Measurements from ENCODE around the gene ARHGAP22. TPM values are rescaled to one million over a fixed set of nuclear protein-coding genes. Genes with fewer than 3 reads are reported as not detected.

ARHGAP22 gene
- total and polyA plus RNA-seq, 2 donors (not counting 1 experiment from before 2014, with no cell fraction given) = 10.4 to 75.5 TPM

DNA sequence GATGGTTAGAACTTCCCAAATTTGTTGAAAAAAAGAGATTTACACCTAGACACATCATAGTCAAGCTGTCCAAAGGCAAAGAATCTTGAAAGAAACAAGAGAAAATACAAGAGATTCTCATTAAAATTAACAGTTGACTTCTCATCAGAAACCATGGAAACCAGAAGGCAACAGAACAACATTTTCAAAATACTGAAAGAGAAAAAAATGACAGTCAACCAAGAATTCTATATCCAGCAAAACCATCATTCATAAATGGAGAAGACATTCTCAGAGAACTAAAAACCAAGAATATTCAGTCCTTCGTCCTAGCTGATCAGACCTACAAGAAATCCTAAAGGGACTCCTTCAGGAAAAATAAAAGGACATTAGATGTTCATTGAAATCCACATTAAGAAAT is 90.6 kb downstream of the ARHGAP22 start:
- H2AFZ ChIP-seq (ENCODE audit: low read length) = no peak overlapping the region
- DNase-seq (ENCODE audit: low read depth in 2 of 2) = no peak
- no peak overlapping the region for H3K4me3 ChIP-seq (replicated peaks in 1 of 4; ENCODE audit: control extremely low read depth in 1 of 4, insufficient read depth in 1 of 4, low read depth in 3 of 4, low read length in 4 of 4)
- no peaks in the 10 kb centered on the region for H3K27me3 ChIP-seq (ENCODE audit: control insufficient read depth, insufficient read depth, low read length)
- H3K27ac ChIP-seq (ENCODE audit: insufficient read depth, low read length) = no peak overlapping the region
- no peak overlapping the region for H3K4me2 ChIP-seq (ENCODE audit: extremely low read depth, insufficient read depth, low read length)
- no peaks in the 10 kb centered on the region for H3K9me3 ChIP-seq (ENCODE audit: control insufficient read depth, insufficient read depth, low read depth, low read length)
- H3K79me2 ChIP-seq (ENCODE audit: control insufficient read depth, insufficient read depth, low read length) = peaks cover 93% of the 10 kb centered on the region
- H3K4me1 ChIP-seq (ENCODE audit: control insufficient read depth, extremely low read depth, insufficient read depth, low read length) = peaks cover 5% of the 10 kb centered on the region
- peaks cover 4% of the 10 kb centered on the region for H3K36me3 ChIP-seq (ENCODE audit: control insufficient read depth, insufficient read depth, low read length)
- TF ChIP-seq EZH2 (IDR thresholded peaks at IDR 0.05; ENCODE audit: low read length, missing control alignments) = no peak
- no peak for TF ChIP-seq CTCF (conservative IDR thresholded peaks at IDR 0.05 in 1 of 2, IDR thresholded peaks at IDR 0.05 in 1 of 2; ENCODE audit: low read depth in 1 of 2, low read length in 2 of 2)
- H3K9ac ChIP-seq (ENCODE audit: insufficient read depth, low read length) = no peak overlapping the region
- no peaks in the 10 kb centered on the region for H4K20me1 ChIP-seq (ENCODE audit: control insufficient read depth, extremely low read depth, insufficient read depth, low read length)

DNA sequence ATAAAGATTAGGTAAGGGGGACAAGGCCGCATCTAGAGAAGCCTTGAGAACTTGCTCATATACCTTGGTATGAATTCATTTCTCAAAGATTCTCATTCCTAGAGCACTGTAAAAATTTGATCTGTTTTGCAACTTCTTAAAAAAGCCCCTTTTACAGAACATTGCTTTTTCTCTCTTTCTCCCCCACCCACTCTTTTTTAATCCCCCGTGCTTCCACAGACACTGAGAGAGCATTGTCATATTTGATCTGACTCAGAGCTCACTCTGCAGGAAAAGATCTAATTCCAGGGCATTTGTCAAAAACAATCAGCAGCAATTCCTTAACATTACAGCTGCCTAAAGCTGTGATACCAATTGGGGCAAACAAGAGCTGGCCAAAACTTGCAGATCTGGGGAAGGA is 92.0 kb downstream of the ARHGAP22 start:
- H3K4me1 ChIP-seq (ENCODE audit: control insufficient read depth, extremely low read depth, insufficient read depth, low read length) = peaks cover 6% of the 10 kb centered on the region
- no peaks in the 10 kb centered on the region for H4K20me1 ChIP-seq (ENCODE audit: control insufficient read depth, extremely low read depth, insufficient read depth, low read length)
- H3K4me2 ChIP-seq (ENCODE audit: extremely low read depth, insufficient read depth, low read length) = no peak overlapping the region
- no peaks in the 10 kb centered on the region for H3K27me3 ChIP-seq (ENCODE audit: control insufficient read depth, insufficient read depth, low read length)
- H3K36me3 ChIP-seq (ENCODE audit: control insufficient read depth, insufficient read depth, low read length) = no peaks in the 10 kb centered on the region
- no peak overlapping the region for H3K4me3 ChIP-seq (replicated peaks in 1 of 4; ENCODE audit: control extremely low read depth in 1 of 4, insufficient read depth in 1 of 4, low read depth in 3 of 4, low read length in 4 of 4)
- H3K9me3 ChIP-seq (ENCODE audit: control insufficient read depth, insufficient read depth, low read depth, low read length) = no peaks in the 10 kb centered on the region
- DNase-seq (ENCODE audit: low read depth in 2 of 2) = no peak
- H3K79me2 ChIP-seq (ENCODE audit: control insufficient read depth, insufficient read depth, low read length) = peaks cover 93% of the 10 kb centered on the region
- no peak overlapping the region for H2AFZ ChIP-seq (ENCODE audit: low read length)
- no peak overlapping the region for H3K9ac ChIP-seq (ENCODE audit: insufficient read depth, low read length)
- no peak overlapping the region for H3K27ac ChIP-seq (ENCODE audit: insufficient read depth, low read length)
- no peak for TF ChIP-seq EZH2 (IDR thresholded peaks at IDR 0.05; ENCODE audit: low read length, missing control alignments)
- TF ChIP-seq CTCF (conservative IDR thresholded peaks at IDR 0.05 in 1 of 2, IDR thresholded peaks at IDR 0.05 in 1 of 2; ENCODE audit: low read depth in 1 of 2, low read length in 2 of 2) = no peak

DNA sequence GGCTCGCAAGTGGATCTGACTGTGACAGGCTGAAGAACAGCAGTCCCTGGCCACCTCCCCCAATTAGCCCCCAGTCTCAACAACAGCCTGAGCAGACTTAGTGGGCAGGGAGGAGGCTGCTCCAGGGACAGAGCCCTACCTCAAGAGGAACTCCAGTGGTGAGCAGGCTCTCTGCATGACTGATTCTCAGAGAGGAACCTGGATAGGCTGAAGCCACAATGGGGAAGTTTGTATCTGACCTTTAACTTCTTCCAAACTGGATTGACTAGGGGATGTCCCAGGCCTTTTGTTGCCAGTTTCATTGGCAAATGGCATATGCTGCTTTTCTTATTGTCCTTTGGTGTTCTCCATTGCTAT is 93.0 kb downstream of the ARHGAP22 start:
- Histone ChIP-seq H3K9me3 (ENCODE audit: control insufficient read depth, insufficient read depth, low read depth, low read length) (no peaks in the 10 kb centered on the region), H3K9ac (ENCODE audit: insufficient read depth, low read length) (no peak overlapping the region), H3K4me1 (ENCODE audit: control insufficient read depth, extremely low read depth, insufficient read depth, low read length) (peaks cover 9% of the 10 kb centered on the region), H3K27me3 (ENCODE audit: control insufficient read depth, insufficient read depth, low read length) (no peaks in the 10 kb centered on the region), H2AFZ (ENCODE audit: low read length) (no peak overlapping the region), H4K20me1 (ENCODE audit: control insufficient read depth, extremely low read depth, insufficient read depth, low read length) (no peaks in the 10 kb centered on the region), H3K4me2 (ENCODE audit: extremely low read depth, insufficient read depth, low read length) (no peak overlapping the region), H3K79me2 (ENCODE audit: control insufficient read depth, insufficient read depth, low read length) (peaks cover 93% of the 10 kb centered on the region), H3K27ac (ENCODE audit: insufficient read depth, low read length) (no peak overlapping the region), H3K4me3 (replicated peaks in 1 of 4; ENCODE audit: control extremely low read depth in 1 of 4, insufficient read depth in 1 of 4, low read depth in 3 of 4, low read length in 4 of 4) (no peak overlapping the region), H3K36me3 (ENCODE audit: control insufficient read depth, insufficient read depth, low read length) (no peaks in the 10 kb centered on the region)
- no peak for DNase-seq (ENCODE audit: low read depth in 2 of 2)
- TF ChIP-seq CTCF (conservative IDR thresholded peaks at IDR 0.05 in 1 of 2, IDR thresholded peaks at IDR 0.05 in 1 of 2; ENCODE audit: low read depth in 1 of 2, low read length in 2 of 2) (no peak), EZH2 (IDR thresholded peaks at IDR 0.05; ENCODE audit: low read length, missing control alignments) (no peak)
